Uterus (tissue), 2 donors: ENCODE measurements around the gene FOXP4.

Experiments used
- CTCF ChIP-seq, 4 experiments: fragments of 200-600 bp in 2 of 4; fragments of 450-650 bp in 2 of 4; sonication (generic) in 2 of 4; IDR thresholded peaks; one replicate each; pipeline ENCODE4 v1.5.1; 2016 to 2019; ENCODE audit warnings: antibody characterized with exemption in 4 of 4, mild to moderate bottlenecking in 2 of 4, moderate library complexity in 1 of 4
- POLR2A ChIP-seq, 2 donors: fragments of 450-650 bp; IDR thresholded peaks; one replicate each; pipeline ENCODE4 v1.6.1; 2016; ENCODE audit warnings: antibody characterized with exemption in 2 of 2, mild to moderate bottlenecking in 1 of 2, moderate library complexity in 1 of 2

- TF ChIP-seq CTCF (IDR thresholded peaks at IDR 0.05) (no peak), POLR2A (IDR thresholded peaks at IDR 0.05) (no peak)
Observed at GRCh38 chr6:41503827-41504465, 42.2 kb upstream of the FOXP4 start.
